Stimulated activated CD4-positive, alpha-beta T cell treated with anti-CD3 and anti-CD28 coated beads, Interleukin-2, amount 100 ng/mL, for 24 hours (primary cell): ENCODE results near the gene SERINC2.

ENCODE experiments used
- DNase-seq, 2 donors: peaks; one replicate each; pipeline ENCODE4 v3.0.0-alpha.2; 2020

SERINC2 gene

GRCh38 chr1:31412732-31413404 lies at the start of gene SERINC2:
SERINC2 (plus strand) TSS chr1:31413213; CDS start chr1:31413266, 53 bp downstream.
- DNase-seq, result peak in 1 of 2 donors; percentile 17

DNA sequence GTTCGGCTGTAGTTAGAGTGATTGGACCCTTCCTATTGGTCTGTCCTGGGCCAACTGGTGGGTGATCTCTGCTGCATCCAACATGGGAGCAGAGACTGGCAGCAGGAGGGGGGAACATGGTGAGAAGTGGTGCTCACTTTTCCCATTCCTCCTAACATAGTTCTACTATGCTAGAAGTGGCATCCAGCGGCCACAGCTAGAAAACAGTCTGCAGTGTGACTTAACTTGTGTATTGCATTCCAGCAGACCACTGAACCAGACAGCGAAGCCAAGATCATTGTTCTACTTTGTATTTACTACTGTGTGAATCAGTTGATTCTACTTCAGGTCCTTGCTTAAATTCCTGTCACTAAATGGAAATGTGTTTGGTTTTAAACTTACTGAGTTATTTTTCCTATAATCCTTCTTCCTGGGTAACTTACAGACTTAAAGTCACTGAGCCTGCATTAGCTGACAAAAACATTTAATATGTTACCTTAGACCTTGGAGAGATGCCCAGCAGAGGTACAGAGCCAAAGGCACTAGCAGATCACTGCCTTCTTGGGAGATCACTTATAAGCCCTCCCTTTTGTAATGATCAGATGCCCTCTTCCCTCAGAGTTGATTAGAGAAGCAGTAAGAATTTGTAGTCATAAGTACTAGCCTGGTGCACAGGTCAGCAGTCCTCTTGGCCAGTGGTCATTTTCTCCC lies 48.3 kb upstream of the SERINC2 start:
- no peak for DNase-seq

- DNase-seq, result no peak
Measured at GRCh38 chr1:31366796-31367195, 46.2 kb upstream of the SERINC2 start.

DNA sequence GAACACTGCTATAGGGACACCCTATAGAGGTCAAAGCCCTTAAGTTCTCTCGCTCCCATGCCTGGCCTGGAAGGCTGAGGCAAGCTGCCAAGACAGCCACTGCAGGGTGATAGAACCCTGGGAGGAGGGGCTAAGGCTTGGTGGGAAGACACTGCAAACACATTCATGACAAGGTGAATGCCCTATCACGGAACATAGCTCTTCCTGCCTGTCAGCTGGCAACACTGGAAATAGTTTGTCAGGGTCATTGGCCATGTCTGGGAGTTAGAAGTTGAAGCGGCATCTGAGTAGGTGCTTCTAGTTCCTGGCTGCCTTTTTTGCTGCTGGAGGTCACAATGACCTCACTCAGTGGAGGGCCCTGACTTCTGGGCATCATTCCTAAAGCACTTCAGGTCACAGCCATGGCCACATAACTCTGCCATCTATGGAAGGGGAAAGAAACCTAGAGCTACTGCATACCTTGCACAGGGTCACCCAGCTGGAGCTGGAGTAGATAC lies 44.4 kb upstream of the SERINC2 start:
- no peak for DNase-seq

GRCh38 chr1:31370021-31370420 lies 43.0 kb upstream of the SERINC2 start:
- no peak for DNase-seq

DNA sequence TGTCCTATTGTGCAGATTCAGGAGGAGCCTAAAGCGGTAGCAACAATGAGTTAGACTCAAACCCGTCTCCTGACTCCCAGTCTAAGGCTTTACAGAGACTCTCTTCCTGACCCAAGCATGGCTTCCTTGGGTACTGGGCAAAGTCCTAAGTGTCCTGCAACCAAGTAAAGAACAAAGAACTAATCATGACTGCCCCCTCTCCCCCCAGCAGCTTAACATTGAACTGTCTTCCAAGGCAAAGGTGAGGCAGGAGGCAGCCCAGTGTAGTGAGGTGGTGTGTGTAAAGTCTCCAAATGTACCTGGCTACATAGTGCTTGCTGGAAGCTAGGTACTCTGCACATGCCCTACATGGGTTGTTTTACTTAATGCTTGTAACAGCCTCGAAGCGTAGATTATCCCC lies 42.4 kb upstream of the SERINC2 start:
- no peak for DNase-seq

DNA sequence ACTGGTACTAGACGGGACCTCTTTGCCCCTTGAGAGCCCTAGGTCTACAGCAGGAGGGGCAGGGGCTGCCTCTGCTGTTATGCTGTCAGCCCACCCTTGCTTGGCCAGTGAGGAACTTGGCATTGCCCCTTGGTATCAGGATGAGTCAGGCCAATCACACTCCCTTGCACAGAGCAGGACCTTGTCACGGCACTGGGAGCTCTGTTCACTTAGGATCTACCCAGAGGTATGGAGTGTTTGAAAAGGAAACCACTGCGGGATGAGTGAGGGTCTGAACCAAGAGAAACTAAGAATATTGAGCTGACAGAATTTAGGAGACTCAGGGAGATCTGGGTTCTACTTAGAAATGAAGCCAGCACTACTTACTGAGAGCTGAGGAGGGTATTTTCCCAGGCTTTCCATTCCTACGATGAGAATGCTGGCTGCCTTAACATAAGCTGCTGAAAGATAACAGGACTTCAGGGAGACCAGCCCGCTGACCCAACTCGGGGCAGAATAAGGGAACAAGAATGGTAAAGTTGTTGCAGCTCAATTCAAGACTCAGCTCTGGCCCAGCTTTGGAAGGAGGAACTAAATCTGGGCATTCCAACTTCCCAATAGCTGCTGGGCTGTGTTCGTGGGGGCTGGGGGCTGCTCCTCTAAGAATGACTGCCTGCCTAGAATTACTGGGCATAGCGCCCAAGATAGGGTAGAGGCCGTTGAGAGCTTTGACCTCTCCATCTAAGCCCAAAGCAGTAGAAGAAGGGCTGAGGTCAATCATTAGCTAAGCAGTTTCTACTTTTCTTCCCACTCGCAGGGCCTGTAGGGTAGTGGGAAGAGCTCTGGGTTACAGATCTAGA lies 41.7 kb upstream of the SERINC2 start:
- no peak for DNase-seq

DNA sequence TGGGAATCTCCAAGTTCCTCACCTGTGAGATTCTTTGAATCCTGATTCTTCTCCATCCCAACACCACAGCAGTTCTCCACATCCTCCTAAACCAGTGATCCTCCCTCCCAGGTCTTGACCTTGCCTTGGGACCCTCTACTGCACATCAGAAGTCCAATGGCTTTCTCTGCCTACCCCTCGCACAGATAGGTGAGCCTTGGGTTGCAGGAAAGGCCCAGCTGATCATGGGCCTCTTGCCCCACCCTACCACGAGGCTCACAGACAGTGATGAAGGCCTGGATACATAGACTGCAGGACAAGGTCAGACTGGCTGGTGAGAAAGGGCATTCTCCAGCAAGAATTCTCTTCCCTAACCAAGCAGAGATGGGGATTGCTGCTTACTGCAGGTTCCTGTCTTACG lies 41.0 kb upstream of the SERINC2 start:
- no peak for DNase-seq

- DNase-seq, result no peak
Measured at GRCh38 chr1:31372751-31373055, 40.3 kb upstream of the SERINC2 start.

DNA sequence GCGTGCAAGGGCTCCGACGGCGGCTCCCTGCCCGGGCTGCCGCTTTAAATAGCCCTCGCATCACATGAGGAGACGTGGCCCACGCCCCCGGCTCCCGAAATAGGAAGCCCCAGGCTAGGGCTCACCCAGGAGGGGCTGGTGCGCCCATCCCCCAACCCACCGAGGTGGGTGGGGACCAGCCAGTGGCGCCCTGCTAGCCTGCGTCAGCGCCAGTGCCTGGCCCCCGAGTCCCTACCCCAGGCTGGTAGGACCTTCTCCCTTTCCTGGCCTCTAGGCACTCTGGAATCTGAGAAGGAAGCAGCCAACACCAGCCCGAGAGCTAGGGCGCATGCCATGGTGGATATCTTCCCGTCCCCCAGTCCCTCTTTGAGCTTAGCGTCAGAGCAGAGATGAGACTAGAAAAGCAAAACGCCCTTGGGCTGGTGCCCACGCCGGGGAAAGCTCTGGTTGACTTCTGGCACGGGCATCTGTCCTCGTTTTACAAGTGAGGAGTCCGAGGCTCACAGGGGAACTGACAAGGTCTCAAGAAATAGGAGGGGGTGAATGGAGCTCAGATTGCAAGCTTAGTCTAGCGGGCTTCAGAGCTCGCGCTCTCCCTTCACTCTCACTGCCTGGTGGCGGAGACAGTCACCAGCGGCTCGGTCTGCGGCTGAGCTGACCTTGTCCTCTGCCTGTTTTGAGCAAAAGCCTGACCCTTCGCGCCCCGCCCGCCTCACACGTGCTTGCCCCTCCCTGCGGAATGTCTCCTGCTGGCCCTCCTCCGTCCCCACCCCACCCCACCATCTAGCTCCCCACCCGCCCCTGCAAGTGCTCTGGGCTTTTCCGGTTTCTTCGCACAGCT lies 39.7 kb upstream of the SERINC2 start, which contains the start of gene FABP3:
Gene FABP3, minus strand, starts transcription at position 21 of the 841 bp plus-strand sequence. CDS start 62 bp downstream, outside the sequence.
- peak; percentile 19 to 33 for DNase-seq

DNA sequence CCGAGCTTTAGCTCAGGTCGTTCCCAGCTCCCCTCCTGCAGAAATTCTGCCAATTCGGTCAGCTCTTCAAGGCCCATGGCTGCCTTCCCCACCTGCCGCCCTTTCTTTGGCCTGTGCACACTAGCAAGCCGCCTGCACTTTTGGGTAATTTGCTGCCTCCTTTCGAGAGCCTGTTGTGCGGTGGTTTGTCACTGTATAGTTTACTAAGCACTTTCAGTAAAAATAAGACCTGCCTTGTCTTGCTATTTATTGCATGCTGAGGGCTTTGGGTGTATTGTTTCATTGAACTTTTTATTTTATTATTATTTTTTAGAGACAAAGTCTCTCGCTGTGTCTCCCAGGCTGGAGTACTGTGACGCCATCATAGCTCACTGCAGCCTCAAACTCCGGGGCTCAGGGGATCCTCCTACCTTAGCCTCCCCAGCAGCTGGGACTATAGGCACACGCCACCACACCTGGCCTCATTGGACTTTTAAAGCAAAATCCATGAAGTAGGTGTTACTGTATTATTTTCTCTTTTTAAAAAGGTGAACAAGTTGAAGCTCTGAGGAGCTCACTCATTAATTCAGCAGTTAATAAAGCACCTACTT lies 39.0 kb upstream of the SERINC2 start:
- no peak for DNase-seq

GRCh38 chr1:31374511-31375196 lies 38.4 kb upstream of the SERINC2 start:
- no peak for DNase-seq

DNA sequence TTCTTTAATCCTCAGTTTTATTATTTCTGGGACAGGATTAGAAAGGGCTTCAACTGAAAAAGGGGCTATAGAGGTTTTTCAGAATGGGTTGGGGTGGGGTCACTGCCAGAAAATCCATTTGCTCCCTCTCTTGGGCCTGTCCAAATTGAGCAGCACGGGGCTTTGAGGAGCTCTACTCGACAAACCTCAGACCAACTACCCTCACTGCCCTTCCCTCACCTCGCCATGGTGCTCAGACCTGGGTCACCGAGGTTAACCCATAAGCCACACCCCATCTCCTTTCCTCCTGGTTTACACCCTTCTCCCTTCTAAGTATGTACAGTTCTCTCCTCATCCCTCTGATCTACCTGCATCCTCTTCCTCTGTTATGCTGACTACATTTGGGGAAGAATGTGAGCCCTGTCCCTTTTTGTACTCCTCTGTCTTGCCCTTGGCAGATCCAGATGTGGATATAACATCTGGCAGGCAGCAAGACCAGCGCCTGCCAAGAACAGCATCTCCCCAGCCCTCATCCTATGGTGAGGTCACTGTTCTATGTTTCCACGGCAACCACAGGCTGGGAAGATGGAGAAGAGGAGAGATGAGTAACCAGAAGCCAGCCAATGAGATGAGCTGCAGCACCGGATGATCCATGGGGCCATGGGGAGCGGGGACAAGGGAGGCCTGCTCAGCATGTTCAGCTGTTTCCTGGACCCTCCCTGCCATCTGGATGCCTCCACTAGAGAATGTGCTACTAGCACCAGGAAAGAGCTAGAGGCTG lies 36.5 kb upstream of the SERINC2 start:
- DNase-seq, result no peak

DNA sequence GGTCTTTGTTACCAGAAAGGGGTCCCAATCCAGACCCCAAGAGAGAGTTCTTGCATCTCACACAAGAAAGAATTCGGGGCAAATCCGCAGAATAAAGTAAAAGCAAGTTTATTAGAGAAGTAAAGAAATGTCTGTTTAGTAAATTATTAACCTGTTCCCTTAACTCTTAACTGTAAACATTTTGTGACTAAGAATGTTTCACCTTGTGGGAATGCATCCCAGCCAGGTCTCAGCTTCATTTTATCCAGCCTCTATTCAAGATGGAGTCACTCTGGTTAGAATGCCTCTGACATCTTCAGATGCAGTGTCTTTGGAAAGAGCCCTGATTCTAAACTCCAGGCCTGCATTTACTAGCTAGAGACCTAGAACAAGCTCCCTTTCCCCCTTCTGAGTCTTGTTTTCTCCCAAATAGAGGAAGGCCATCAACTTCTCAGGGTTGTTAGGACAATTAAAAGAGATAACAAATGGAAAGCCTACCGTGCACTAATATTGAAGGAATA lies 35.6 kb upstream of the SERINC2 start:
- no peak for DNase-seq

GRCh38 chr1:31378001-31378400 lies 35.0 kb upstream of the SERINC2 start:
- no peak for DNase-seq

GRCh38 chr1:31380181-31380580 lies 32.8 kb upstream of the SERINC2 start:
- DNase-seq, result no peak

- no peak for DNase-seq
Measured at GRCh38 chr1:31381394-31382294, 31.4 kb upstream of the SERINC2 start.

- no peak for DNase-seq
Measured at GRCh38 chr1:31382379-31382989, 30.5 kb upstream of the SERINC2 start.

DNA sequence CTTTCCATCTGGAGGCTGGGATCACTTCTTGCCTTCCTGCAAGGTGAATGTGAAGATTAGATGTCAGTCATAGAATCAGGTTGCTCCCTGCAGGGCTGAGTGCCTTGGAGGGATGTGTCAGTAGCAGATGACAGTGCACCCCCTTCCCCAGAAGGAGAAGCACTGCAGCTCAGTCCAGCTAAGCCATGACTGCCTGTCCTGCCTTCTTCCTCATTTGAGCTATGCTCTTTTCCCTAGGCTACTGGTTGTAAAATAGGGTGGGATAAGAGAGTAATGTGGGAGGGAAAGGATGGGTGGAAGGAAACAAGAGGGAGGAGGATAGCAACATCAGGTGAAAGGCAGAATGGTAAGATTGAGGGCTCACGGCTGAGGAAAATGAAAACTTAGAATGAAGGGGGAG lies 29.0 kb upstream of the SERINC2 start:
- DNase-seq, result no peak
